Esophagus muscularis mucosa (tissue), 4 donors: ENCODE measurements around the gene OR51B2. TPM values are rescaled to one million over a fixed set of nuclear protein-coding genes. Genes with fewer than 3 reads are reported as not detected.

Experiments used
- DNase-seq: peaks from one replicate; pipeline ENCODE4 v3.0.0-alpha.2; 2017; ENCODE audit errors: extremely low spot score
- H3K27ac ChIP-seq, 4 donors: fragments of 200-600 bp; sonication (generic); replicated peaks in 1 of 4; 1 replicate in 3 of 4; 2 replicates in 1 of 4; pipeline ENCODE4 v1.5.1; 2016 to 2019; ENCODE audit warnings: mild to moderate bottlenecking in 1 of 4
- H3K27me3 ChIP-seq, 4 donors: fragments of 200-600 bp; sonication (generic); one replicate each; pipeline versions ENCODE4 v1.5.1 to v1.6.0; 2016 to 2019
- H3K36me3 ChIP-seq, 4 donors: fragments of 200-600 bp; sonication (generic); one replicate each; pipeline ENCODE4 v1.5.1; 2016 to 2019
- H3K4me1 ChIP-seq, 4 donors: fragments of 200-600 bp; sonication (generic); one replicate each; pipeline ENCODE4 v1.5.1; 2016 to 2019
- H3K4me3 ChIP-seq, 4 donors: fragments of 200-600 bp; sonication (generic); 1 replicate in 2 of 4; 2 replicates in 2 of 4; pipeline ENCODE4 v1.5.1; 2016 to 2019; ENCODE audit warnings: mild to moderate bottlenecking in 4 of 4, moderate library complexity in 1 of 4
- H3K9me3 ChIP-seq, 4 donors: fragments of 200-600 bp; sonication (generic); 1 replicate in 3 of 4; 2 replicates in 1 of 4; pipeline ENCODE4 v1.5.1; 2016 to 2019
- EP300 ChIP-seq: sonication (generic); formaldehyde crosslinking; IDR thresholded peaks from one replicate; pipeline ENCODE4 v1.6.1; 2017; ENCODE audit warnings: antibody characterized with exemption
- POLR2A ChIP-seq: fragments of 450-650 bp; IDR thresholded peaks from one replicate; pipeline ENCODE4 v1.6.1; 2017; ENCODE audit warnings: antibody characterized with exemption, moderate library complexity, mild to moderate bottlenecking, low read depth
- POLR2AphosphoS5 ChIP-seq, 2 donors: sonication (generic); formaldehyde crosslinking; IDR thresholded peaks; one replicate each; pipeline ENCODE4 v1.6.1; 2017; ENCODE audit warnings: antibody characterized with exemption in 2 of 2
- WGBS: methylation state at CpG from one replicate; pipeline ENCODE4 v1.1.5; 2018; 5-methylcytosine and 5-hydroxymethylcytosine counted together
- intact Hi-C: fragments of 100-400 bp; cut with DNase I; formaldehyde crosslinking; loops from one replicate; pipeline ENCODE4 v1.15.1; 2023
- total RNA-seq, 4 donors: library from RNA; depleted of rRNA; stranded (reverse); fragments of >200 nt; gene quantifications; one replicate each; pipeline versions ENCODE4 v1.1.0 to v1.2.1, GENCODE V29; 2016
- TF ChIP-seq, protein P1 (sequence below), 3 experiments: fragments of 200-600 bp in 2 of 3; fragments of 450-650 bp in 1 of 3; sonication (generic) in 2 of 3; IDR thresholded peaks; one replicate each; pipeline ENCODE4 v1.5.1; 2017 to 2019; ENCODE audit warnings: antibody characterized with exemption in 3 of 3, mild to moderate bottlenecking in 2 of 3, moderate library complexity in 1 of 3

The OR51B2 gene
- total RNA-seq, 4 donors from 2014 or later, result not detected

DNA sequence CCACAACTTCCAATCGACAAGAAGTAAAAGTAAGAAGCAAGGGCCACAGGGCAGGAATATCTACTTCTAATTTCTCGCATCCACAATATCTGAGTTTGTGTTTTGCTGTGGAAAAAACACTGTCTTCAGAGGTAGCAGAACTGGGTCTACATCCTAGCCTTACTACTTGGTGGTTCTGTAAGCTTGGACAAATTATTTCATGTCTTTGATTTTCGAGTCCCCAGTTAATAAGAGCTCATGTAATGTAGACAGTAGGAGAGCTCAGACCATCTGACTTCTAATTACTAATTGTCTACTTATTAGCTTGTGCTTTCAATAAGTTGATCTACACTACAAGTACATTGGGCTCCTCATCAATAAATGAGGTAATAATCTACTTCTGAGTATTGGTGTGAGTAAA is 41.0 kb downstream of the OR51B2 start:
- Histone ChIP-seq H3K27me3 (no peaks in the 10 kb centered on the region), H3K9me3 (no peaks in the 10 kb centered on the region), H3K4me1 (peaks cover 0 to 7% (median 2%) of the 10 kb centered on the region in 4 donors), H3K27ac (no peak overlapping the region), H3K36me3 (no peaks in the 10 kb centered on the region), H3K4me3 (no peak overlapping the region)
- WGBS, result 84% methylated on average over 3 of the region's 3 CpGs
- intact Hi-C loops, result no loop called here
- TF ChIP-seq POLR2AphosphoS5 (IDR thresholded peaks at IDR 0.05) (no peak), EP300 (no peak), POLR2A (no peak)
- TF ChIP-seq, protein P1, sequence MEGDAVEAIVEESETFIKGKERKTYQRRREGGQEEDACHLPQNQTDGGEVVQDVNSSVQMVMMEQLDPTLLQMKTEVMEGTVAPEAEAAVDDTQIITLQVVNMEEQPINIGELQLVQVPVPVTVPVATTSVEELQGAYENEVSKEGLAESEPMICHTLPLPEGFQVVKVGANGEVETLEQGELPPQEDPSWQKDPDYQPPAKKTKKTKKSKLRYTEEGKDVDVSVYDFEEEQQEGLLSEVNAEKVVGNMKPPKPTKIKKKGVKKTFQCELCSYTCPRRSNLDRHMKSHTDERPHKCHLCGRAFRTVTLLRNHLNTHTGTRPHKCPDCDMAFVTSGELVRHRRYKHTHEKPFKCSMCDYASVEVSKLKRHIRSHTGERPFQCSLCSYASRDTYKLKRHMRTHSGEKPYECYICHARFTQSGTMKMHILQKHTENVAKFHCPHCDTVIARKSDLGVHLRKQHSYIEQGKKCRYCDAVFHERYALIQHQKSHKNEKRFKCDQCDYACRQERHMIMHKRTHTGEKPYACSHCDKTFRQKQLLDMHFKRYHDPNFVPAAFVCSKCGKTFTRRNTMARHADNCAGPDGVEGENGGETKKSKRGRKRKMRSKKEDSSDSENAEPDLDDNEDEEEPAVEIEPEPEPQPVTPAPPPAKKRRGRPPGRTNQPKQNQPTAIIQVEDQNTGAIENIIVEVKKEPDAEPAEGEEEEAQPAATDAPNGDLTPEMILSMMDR (IDR thresholded peaks at IDR 0.05), result no peak
- no peak for DNase-seq

DNA sequence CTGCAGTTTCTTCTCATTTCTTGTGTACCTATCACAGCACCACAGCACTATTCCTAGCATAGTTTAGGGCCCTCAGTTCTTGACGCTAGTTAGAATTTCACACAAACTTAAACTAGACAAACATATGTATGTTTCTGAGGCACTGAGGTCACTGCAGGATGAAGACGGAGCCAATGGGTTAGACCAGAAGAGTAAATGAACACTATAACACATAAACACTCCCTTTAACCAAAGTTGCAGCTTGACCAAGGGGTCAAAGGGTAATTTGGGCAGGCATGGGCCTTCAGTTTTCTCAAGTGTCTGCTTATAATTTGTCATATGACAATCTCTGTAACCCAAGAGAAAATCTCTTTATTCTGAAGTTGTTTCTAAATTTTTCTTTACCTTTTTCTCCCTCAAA is 41.5 kb downstream of the OR51B2 start:
- no peaks in the 10 kb centered on the region for H3K27me3 ChIP-seq
- H3K4me3 ChIP-seq, result no peak overlapping the region
- TF ChIP-seq POLR2AphosphoS5 (IDR thresholded peaks at IDR 0.05) (no peak), EP300 (no peak), POLR2A (no peak)
- TF ChIP-seq, protein P1 (IDR thresholded peaks at IDR 0.05), result no peak
- DNase-seq, result no peak
- H3K36me3 ChIP-seq, result no peaks in the 10 kb centered on the region
- no peak overlapping the region for H3K27ac ChIP-seq
- intact Hi-C loops, result no loop called here
- no peaks in the 10 kb centered on the region for H3K9me3 ChIP-seq
- H3K4me1 ChIP-seq, result peaks cover 0 to 7% (median 2%) of the 10 kb centered on the region in 4 donors
- WGBS, result 82% methylated on average over 2 of the region's 2 CpGs

GRCh38 chr11:5281596-5281995 is 42.5 kb downstream of the OR51B2 start:
- no peak for DNase-seq
- intact Hi-C loops, result no loop called here
- Histone ChIP-seq H3K9me3 (no peaks in the 10 kb centered on the region), H3K27ac (no peak overlapping the region), H3K36me3 (no peaks in the 10 kb centered on the region), H3K27me3 (no peaks in the 10 kb centered on the region), H3K4me1 (peaks cover 0 to 7% (median 2%) of the 10 kb centered on the region in 4 donors), H3K4me3 (no peak overlapping the region)
- no peak for TF ChIP-seq EP300
- no peak for TF ChIP-seq POLR2A

DNA sequence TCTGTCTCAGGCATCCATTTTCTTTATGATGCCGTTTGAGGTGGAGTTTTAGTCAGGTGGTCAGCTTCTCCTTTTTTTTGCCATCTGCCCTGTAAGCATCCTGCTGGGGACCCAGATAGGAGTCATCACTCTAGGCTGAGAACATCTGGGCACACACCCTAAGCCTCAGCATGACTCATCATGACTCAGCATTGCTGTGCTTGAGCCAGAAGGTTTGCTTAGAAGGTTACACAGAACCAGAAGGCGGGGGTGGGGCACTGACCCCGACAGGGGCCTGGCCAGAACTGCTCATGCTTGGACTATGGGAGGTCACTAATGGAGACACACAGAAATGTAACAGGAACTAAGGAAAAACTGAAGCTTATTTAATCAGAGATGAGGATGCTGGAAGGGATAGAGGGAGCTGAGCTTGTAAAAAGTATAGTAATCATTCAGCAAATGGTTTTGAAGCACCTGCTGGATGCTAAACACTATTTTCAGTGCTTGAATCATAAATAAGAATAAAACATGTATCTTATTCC is 43.5 kb downstream of the OR51B2 start:
- intact Hi-C loops, result no loop called here
- H3K27me3 ChIP-seq, result no peaks in the 10 kb centered on the region
- no peak overlapping the region for H3K4me3 ChIP-seq
- no peak for DNase-seq
- TF ChIP-seq POLR2A (no peak), POLR2AphosphoS5 (IDR thresholded peaks at IDR 0.05) (peak in 1 of 2 donors; percentile 26), EP300 (no peak)
- TF ChIP-seq, protein P1 (IDR thresholded peaks at IDR 0.05), result no peak
- no peaks in the 10 kb centered on the region for H3K36me3 ChIP-seq
- peaks cover 0 to 7% (median 2%) of the 10 kb centered on the region in 4 donors for H3K4me1 ChIP-seq
- 36% methylated on average over 3 of the region's 3 CpGs for whole genome bisulfite sequencing
- H3K9me3 ChIP-seq, result no peaks in the 10 kb centered on the region
- no peak overlapping the region for H3K27ac ChIP-seq

DNA sequence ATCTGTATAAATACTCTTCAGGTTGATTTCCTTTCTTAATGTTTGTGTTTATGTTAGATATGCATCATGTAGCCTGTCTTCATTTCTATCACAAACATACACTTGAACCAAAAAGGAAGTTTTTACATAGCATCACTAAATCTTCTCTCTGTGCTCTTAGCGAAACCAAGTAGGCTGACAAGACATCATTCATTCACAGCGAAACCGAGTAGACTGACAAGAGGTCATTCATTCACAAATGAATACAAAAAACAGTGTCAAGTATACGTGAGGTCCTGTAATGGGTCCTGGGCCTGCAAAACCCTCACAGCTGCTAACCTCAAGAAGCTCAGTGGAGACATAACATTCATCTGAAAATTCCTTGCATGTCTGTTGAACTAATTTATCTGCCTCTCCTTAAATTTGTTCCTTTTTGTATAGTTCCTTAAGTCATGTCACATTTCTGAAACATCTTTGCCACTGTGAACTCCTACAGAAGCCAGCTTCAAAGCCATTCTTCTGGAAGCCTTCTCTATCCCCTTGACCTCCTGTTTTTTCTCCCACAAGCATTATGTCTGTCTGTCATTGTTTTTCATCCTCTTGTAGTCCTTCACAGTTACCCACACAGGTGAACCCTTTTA is 44.5 kb downstream of the OR51B2 start:
- no peaks in the 10 kb centered on the region for H3K27me3 ChIP-seq
- 92% methylated on average over 4 of the region's 4 CpGs for WGBS
- H3K4me1 ChIP-seq, result peaks cover 0 to 7% (median 2%) of the 10 kb centered on the region in 4 donors
- no peak for DNase-seq
- no peak overlapping the region for H3K27ac ChIP-seq
- no peaks in the 10 kb centered on the region for H3K36me3 ChIP-seq
- no peaks in the 10 kb centered on the region for H3K9me3 ChIP-seq
- no peak overlapping the region for H3K4me3 ChIP-seq
- intact Hi-C loops, result no loop called here
- TF ChIP-seq POLR2A (no peak), EP300 (no peak), POLR2AphosphoS5 (IDR thresholded peaks at IDR 0.05) (no peak)
- TF ChIP-seq, protein P1 (IDR thresholded peaks at IDR 0.05), result no peak
